Stimulated activated CD4-positive, alpha-beta T cell treated with anti-CD3 and anti-CD28 coated beads, Interleukin-12 subunit alpha, Interleukin-12 subunit beta, amount 100 ng/mL, for 4 hours (primary cell): ENCODE data around the gene HAUS8.
"Not testable (repeated sequence)": the region's sequence is repeated elsewhere in the genome, so short reads cannot be mapped to it uniquely, and the experiment has no call there.

Source experiments
- DNase-seq: peaks from one replicate; pipeline ENCODE4 v3.0.0-alpha.2; 2020

The HAUS8 gene

DNA sequence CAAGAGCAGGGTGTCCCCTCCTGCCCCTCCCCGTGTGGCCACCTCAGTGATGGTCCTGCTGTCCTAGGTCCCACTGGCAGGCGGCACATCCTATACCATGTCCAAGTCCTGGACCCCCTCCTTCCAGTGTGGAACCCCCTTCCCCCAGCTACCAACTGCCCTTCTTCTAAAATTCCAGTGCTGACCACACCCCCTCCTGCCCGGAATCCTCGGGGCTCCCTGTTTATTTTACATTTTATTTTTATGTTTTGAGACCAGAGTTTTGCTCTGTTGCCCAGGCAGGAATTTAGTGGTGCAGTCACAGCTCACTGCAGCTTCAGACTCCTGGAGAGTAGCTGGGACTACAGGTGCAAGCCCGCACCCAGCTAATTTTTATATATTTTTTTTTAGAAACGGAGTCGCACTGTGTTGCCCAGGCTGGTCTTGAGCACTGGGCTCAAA lies 47.7 kb downstream of the HAUS8 start:
- DNase-seq, result no peak

GRCh38 chr19:17026706-17027534 lies 48.3 kb downstream of the HAUS8 start, which contains the start of gene CPAMD8:
Gene CPAMD8, minus strand, starts transcription at chr19:17026810. Its CDS starts 168 bp downstream, at chr19:17026642.
- DNase-seq, result no peak

- DNase-seq, result no peak
These were observed 49.1 kb downstream of the HAUS8 start for GRCh38 chr19:17025991-17026658.

DNA sequence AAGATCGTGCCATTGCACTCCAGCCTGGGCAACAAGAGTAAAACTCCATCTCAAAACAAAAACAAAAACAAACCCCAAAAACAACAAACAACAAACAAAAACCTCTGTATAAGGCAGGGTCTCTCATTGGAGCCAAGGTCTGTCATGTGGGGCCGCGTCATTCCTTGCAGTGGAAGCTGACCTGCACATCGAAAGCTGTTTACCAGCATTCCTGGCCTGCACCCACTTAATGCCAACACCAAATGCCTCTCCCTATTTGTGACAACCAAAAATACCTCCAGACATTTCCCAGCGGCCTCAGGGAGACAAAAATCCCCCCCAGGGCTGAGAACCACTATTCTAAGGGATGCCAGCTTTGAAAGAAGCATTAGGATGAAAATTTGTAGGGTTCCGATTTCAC lies 49.9 kb downstream of the HAUS8 start:
- DNase-seq, result no peak

DNA sequence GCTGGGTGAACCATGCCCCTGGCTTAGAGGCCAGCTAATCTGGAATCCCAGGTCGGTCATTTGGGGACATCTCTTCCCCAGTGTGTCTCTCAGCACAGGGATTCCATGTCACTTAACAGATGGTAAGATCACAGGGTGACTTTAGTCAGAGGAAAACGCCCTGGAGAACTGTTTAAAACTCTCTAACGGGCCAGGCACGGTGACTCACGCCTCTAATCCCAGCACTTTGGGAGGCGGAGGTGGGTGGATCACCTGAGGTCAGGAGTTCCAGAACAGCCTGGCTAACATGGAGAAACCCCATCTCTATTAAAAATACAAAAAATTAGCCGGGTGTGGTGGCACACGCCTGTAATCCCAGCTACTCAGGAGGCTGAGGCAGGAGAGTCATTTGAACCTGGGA lies 50.3 kb downstream of the HAUS8 start:
- not testable (repeated sequence) for DNase-seq

GRCh38 chr19:17023805-17024204 lies 51.4 kb downstream of the HAUS8 start:
- DNase-seq, result no peak

DNA sequence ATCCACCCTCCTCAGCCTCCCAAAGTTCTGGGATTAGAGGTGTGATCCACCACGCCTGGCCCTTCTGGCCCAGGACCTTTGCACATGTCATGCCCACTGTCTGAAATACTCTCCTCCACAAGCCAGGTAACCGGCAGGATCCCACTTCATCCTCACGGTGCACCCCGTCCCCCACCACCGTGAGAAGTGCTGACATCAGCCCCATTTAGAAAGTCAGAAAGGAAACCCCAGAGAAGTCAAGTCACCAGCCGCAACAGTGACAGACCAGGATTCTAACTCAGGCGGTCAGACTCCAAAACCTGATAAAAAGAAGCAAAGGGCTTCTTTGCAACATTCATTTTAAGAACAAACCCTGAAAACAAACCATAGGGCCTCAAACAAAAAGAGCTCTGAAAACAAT lies 52.5 kb downstream of the HAUS8 start:
- no peak for DNase-seq

DNA sequence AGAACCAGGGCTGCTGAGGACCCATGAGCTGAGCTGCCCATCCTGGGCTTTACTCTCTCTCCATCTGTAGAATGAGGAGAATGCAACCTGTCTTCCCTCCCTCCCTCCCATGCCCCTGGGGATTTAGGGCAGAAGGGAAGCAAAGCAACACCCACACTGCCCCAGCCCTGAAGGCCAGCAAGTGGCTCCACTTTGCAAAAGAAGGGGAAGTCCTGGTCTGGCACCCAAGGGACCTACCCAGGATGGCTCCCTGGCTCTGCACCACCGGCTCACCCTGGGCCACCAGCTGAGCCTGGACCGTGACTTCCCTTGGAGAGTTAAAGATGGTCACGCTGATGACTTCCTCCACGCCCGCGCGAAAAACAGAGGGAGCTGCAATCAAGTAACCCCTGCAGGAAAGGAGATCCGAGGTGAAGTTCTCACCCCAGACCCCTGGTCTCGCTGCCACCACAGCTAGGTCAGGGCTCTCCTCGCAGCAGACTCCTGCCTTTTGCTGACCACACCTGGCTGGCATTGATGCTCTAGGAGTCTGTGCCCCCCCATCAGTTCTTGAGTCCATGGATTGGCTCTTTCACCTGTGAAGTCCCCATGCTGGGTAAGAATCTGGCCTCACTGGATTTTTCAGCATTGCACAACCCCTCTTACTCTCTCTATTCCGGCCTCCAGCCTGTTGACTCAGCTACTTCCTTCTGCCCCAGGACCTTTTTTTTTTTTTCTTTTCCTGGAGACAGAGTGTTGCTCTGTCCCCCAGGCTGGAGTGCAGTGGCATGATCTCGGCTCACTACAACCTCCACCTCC lies 53.3 kb downstream of the HAUS8 start:
- no peak for DNase-seq

GRCh38 chr19:17021328-17021727 lies 53.9 kb downstream of the HAUS8 start:
- DNase-seq, result no peak

DNA sequence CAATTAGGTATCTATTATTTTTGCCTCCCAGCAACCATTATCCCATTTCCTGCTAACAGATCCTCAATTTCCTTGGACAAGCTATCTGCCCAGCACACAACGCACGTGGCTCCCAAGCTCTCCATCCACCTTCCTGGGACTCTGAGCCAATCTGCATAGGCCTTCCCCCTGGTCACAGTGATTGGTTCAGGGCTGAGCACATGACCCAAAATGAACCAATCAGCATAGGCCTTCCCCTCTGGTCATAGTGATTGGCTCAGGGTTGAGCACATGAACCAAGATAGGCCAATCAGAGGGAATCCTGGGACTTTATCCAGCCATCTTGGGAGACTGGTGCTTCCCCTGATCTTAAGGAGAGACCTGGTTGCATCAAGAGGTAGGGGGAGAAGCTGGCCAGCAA lies 54.4 kb downstream of the HAUS8 start:
- no peak for DNase-seq

- DNase-seq, result no peak
These were observed 54.9 kb downstream of the HAUS8 start for GRCh38 chr19:17020385-17020784.

GRCh38 chr19:17014212-17014861 lies 60.9 kb downstream of the HAUS8 start:
- DNase-seq, result not testable (repeated sequence)

DNA sequence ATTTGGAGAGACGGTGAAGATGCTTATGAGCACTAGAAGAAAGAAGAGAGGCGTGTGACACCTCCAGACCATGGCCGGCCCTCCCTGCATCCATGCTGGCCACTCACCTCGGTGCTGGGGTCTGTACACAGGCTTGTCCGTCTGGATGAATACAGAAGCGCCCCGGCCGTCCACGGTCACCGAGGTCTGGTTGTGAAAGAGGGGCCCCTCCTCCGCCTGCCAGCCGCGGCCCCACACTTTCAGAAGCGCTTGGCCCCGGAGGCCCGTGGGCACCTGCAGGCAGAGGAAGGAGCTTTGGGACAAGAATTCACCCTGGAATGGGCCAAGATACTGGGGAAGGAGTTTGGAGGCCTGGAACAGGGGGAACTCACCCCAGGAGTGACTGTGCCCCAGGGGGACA lies 63.8 kb downstream of the HAUS8 start:
- no peak for DNase-seq

DNA sequence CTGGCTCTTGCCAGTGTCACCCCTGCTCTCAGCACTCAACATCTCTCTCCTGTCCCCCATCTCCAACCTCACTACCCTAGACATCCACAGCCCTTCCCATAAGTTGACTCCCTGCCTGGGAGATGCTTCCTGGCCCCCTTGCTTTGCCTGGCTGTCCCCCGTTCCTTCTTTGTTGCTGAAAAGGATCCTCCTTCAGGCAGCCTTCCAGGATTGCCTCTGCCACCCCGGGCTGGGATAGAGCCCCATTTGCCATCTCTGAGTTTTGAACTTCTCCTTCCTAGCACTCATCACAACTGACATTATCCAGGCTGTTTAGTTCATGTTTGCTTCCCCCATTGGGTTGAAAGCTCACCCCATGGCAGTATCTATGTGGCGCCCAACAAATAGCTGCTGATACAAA lies 68.7 kb downstream of the HAUS8 start:
- DNase-seq, result no peak

- no peak for DNase-seq
These were observed 70.3 kb downstream of the HAUS8 start for GRCh38 chr19:17005000-17005399.

DNA sequence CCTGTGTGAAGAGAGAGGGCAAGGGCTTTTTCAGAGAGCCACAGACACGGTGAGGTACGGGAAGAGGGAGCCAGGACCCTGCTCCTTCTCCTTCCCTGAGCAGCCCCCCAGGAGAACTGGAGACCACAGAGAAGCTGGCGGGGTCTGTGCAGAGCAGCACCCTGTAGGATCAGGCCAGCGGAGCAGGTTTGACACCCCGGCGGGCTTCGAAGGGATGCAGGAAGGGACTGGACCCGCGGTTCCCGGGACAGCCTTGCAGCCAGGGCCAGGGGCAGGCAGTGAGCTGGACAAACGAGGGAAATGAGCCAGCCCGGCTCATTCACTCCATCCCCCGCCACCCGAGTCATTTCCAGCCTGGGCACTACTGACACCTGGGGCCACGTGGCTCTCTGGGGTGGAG lies 70.9 kb downstream of the HAUS8 start:
- DNase-seq, result no peak

GRCh38 chr19:17002455-17002854 lies 72.8 kb downstream of the HAUS8 start:
- DNase-seq, result no peak

DNA sequence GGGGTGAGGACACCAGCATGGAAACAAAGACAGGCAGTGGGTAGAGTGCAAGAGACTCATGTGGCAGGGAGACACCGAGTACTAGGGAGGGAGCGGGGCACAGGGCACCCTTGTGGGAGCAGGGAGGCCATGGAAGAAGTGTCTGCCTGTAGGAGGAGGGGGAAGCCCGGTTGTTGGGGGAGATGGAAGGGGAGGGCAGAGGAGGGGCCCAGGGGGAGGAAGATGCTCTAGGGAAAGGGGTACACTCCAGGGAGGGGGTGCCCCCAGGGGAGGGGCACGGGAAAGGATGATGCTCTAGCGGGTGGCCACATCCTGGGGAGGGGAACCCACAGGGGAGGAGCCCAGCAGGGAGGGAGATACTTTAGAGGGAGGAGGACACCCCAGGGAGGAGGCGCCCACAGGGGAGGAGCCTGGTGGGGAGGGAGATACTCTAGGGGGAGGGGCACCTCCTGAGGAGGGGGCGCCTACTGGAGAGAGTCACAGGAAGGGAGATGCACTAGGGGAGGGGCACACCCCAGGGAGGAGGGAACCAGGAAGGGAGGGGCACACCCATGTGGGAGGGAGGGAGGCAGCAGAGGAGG lies 73.6 kb downstream of the HAUS8 start:
- DNase-seq, result peak; percentile 21
